Mucosa of descending colon (tissue), 3 donors: ENCODE measurements around the gene CNOT3. TPM values are rescaled to one million over a fixed set of nuclear protein-coding genes. Genes with fewer than 3 reads are reported as not detected.

Source experiments
- ATAC-seq: fragments of 200-7000 bp; cut with Tn5 transposase; one replicate; pipeline ENCODE4 v1.9.1; 2020; ENCODE audit warnings: mild to moderate bottlenecking, moderate library complexity
- DNase-seq, 3 donors: peaks; one replicate each; pipeline ENCODE4 v3.0.0-alpha.2; 2020
- H3K36me3 ChIP-seq: fragments of 200-600 bp; one replicate; pipeline ENCODE4 v1.8.0; 2021; ENCODE audit warnings: low read depth, mild to moderate bottlenecking
- H3K4me1 ChIP-seq: fragments of 200-600 bp; one replicate; pipeline ENCODE4 v1.8.0; 2021; ENCODE audit warnings: low read depth, mild to moderate bottlenecking
- H3K4me3 ChIP-seq: fragments of 200-600 bp; one replicate; pipeline ENCODE4 v1.8.0; 2021; ENCODE audit warnings: mild to moderate bottlenecking
- H3K9me3 ChIP-seq: fragments of 200-600 bp; one replicate; pipeline ENCODE4 v1.8.0; 2021; ENCODE audit warnings: mild to moderate bottlenecking
- intact Hi-C, 2 donors: fragments of 100-400 bp; cut with DNase I in 1 of 2; cut with micrococcal nuclease in 1 of 2; formaldehyde crosslinking; loops; one replicate each; pipeline versions ENCODE4 v1.11.0 to v1.11.1; 2022; cut with DNase I, micrococcal nuclease
- total RNA-seq, 3 donors: library from RNA; stranded (reverse); fragmentation: NEBNext Ultra II Directional in 2 of 3; extraction: Animal tissue kit (Norgen Biotek cat#: 25700) in 2 of 3; gene quantifications; one replicate each; pipeline versions ENCODE4 v1.2.1 to v1.2.4, GENCODE V29; 2021 to 2023
- TF ChIP-seq, protein P1 (sequence below): fragments of 200-600 bp; IDR thresholded peaks from one replicate; pipeline ENCODE4 v1.8.0; 2022; ENCODE audit warnings: antibody characterized with exemption, mild to moderate bottlenecking
- donor health status: DM: no; HTN: no; CAD: no; lungs with moderate emphysema.
- donor health status: DM: no; HTN: no; CAD: no.
- donor health status: DM: no; HTN: yes; CAD: no.

Gene CNOT3
- total RNA-seq, 3 donors from 2014 or later, result 42.4 to 47.9 (median 43.7) TPM

- peak; percentile 82 for ATAC-seq
- DNase-seq, result peak; percentile 98 to 100 (median 100)
- intact Hi-C loops, result no loop called here
- TF ChIP-seq, protein P1, sequence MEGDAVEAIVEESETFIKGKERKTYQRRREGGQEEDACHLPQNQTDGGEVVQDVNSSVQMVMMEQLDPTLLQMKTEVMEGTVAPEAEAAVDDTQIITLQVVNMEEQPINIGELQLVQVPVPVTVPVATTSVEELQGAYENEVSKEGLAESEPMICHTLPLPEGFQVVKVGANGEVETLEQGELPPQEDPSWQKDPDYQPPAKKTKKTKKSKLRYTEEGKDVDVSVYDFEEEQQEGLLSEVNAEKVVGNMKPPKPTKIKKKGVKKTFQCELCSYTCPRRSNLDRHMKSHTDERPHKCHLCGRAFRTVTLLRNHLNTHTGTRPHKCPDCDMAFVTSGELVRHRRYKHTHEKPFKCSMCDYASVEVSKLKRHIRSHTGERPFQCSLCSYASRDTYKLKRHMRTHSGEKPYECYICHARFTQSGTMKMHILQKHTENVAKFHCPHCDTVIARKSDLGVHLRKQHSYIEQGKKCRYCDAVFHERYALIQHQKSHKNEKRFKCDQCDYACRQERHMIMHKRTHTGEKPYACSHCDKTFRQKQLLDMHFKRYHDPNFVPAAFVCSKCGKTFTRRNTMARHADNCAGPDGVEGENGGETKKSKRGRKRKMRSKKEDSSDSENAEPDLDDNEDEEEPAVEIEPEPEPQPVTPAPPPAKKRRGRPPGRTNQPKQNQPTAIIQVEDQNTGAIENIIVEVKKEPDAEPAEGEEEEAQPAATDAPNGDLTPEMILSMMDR, result peak; percentile 18
- peaks cover 50% of the 10 kb centered on the region for H3K4me1 ChIP-seq
- H3K9me3 ChIP-seq, result no peaks in the 10 kb centered on the region
- H3K4me3 ChIP-seq, result peak within 1 kb of the TSS; percentile 43
- peaks cover 7% of the 10 kb centered on the region for H3K36me3 ChIP-seq
Observed at GRCh38 chr19:54159352-54160181, 22.0 kb downstream of the CNOT3 start, which contains the start of gene LENG1. TSS of gene LENG1 (minus strand) at chr19:54159721. CDS start at chr19:54159695, 26 bp downstream.

GRCh38 chr19:54160182-54160811, 22.7 kb downstream of the CNOT3 start:
- peaks cover 7% of the 10 kb centered on the region for H3K36me3 ChIP-seq
- intact Hi-C loops, result no loop called here

DNA sequence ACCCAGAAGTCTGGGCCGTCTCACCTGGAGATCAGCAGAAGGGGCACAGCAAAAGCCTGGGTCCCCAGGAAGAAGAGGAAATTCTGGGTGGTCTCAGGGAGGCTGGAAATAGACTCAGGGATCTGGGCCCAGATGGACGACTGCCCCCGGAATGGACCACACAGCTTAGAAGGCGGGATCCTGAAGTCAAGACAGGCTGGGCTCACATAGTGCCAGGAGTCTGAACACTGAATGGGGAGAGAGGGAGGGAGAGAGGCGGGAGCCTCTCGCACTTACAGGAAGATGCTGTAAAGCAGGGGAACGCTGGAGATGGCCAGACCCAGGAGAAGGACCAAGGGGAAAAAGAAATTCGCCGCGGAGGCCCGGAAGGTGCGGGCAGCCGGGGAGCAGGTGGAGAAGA, 23.3 kb downstream of the CNOT3 start:
- TF ChIP-seq, protein P1, result no peak
- Histone ChIP-seq H3K9me3 (no peaks in the 10 kb centered on the region), H3K4me3 (no peak overlapping the region), H3K4me1 (peaks cover 54% of the 10 kb centered on the region), H3K36me3 (peaks cover 2% of the 10 kb centered on the region)
- intact Hi-C loops, result no loop called here
- ATAC-seq, result no peak
- no peak for DNase-seq

More at GRCh38 chr19:54160182-54160811, 22.7 kb downstream of the CNOT3 start:
- Histone ChIP-seq H3K4me1 (peaks cover 54% of the 10 kb centered on the region), H3K9me3 (no peaks in the 10 kb centered on the region), H3K4me3 (peak overlapping the region; percentile 43)
- TF ChIP-seq, protein P1, result no peak
- ATAC-seq, result no peak
- DNase-seq, result peak in 2 of 3 donors; percentile 53 to 72

GRCh38 chr19:54162241-54162805, 24.8 kb downstream of the CNOT3 start:
- intact Hi-C loops, result no loop called here

DNA sequence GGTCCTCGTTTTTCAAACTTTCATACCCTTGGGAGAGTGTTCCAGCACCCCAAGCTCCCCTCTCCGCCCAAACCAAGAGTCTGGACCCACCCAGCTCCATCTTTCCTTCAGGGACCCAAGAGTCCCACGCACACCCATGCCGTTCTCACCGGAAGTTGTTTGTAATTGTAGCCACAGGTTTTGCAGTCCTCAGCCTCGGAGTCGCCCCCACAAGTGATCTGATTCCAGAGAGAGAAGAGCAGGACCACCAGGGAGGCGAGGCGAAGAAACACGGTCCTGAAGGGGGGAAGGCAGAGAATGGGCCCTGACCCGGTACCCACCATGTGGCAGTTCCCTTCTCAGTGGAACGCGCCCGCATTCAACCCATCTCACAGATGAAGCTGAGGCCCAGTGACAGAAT, 25.3 kb downstream of the CNOT3 start:
- Histone ChIP-seq H3K4me3 (no peak overlapping the region), H3K36me3 (no peaks in the 10 kb centered on the region), H3K9me3 (no peaks in the 10 kb centered on the region), H3K4me1 (peaks cover 54% of the 10 kb centered on the region)
- ATAC-seq (no peak), DNase-seq (peak in 2 of 3 donors; percentile 39 to 55)
- intact Hi-C loops, result no loop called here
- TF ChIP-seq, protein P1, result no peak

More at GRCh38 chr19:54162241-54162805, 24.8 kb downstream of the CNOT3 start:
- ATAC-seq, result peak; percentile 64
- Histone ChIP-seq H3K36me3 (no peaks in the 10 kb centered on the region), H3K4me3 (no peak overlapping the region), H3K4me1 (peaks cover 54% of the 10 kb centered on the region), H3K9me3 (no peaks in the 10 kb centered on the region)
- TF ChIP-seq, protein P1, result no peak
- peak; percentile 93 to 96 (median 94) for DNase-seq
